ENCODE measurements around the gene MYRF. TPM values are rescaled to one million over a fixed set of nuclear protein-coding genes. Genes with fewer than 3 reads are reported as not detected.

MYRF gene
- total and polyA plus RNA-seq, 2 donors from 2014 or later: 6.0 to 36.3 TPM

DNA sequence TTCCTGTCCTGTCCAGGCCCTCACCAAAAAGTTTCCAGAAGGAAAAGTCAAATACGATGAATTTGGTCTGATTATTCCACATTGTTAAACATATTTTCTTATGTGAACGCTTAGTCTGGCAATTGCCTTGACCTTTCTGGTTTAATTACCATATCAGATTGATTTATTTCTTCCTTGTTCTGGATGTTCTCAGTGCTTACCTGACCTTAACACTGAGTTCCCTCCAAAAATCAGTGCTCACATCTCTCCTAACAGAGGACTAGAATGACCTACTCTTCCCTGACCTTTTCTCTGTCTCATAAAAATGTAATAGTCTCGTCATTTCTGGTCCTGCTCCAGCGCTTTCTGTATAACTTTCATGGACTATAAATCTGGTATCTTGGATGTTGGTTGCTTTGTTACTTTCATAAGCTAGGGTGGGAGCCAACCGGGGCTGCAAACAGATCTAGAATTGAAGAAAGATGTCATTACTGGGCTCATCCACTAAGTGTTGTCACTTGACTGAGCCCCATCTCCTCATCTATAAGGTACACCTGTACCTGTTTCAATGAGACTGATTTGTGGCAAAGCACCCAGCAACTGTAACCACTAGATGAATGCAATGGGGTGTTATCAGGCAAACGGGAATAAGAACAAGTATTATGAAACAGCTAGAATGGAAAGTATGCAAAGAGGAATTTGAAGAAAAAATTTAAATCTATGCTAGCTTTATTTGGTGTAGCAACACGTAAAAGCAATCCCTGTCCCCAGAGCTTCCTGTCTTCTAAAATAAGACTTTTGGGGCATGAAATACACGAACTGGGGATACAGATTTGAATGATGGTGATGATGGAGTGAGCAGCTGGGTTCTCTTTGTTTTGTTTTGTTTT is 78.0 kb downstream of the MYRF start:
- no peak for FAIRE-seq
- Histone ChIP-seq H3K4me3 (ENCODE audit: low read length in 3 of 3) (peak overlapping the region in 2 of 3 donors; percentile 15), H3K9ac (ENCODE audit: low read length in 3 of 3) (peak overlapping the region in 1 of 3 donors; percentile 8), H3K27me3 (ENCODE audit: control insufficient read depth, insufficient read depth, low read length) (no peaks in the 10 kb centered on the region), H3K9me3 (ENCODE audit: control insufficient read depth in 2 of 3, insufficient read depth in 1 of 3, low read length in 3 of 3) (no peaks in the 10 kb centered on the region), H3K27ac (ENCODE audit: low read depth in 2 of 2, low read length in 2 of 2) (peak overlapping the region; percentile 58 to 80), H3K36me3 (ENCODE audit: control insufficient read depth in 2 of 3, insufficient read depth in 3 of 3, low read length in 3 of 3) (no peaks in the 10 kb centered on the region), H3K4me1 (ENCODE audit: control insufficient read depth in 2 of 3, insufficient read depth in 2 of 3, low read depth in 1 of 3, low read length in 3 of 3) (peaks cover 0 to 32% (median 20%) of the 10 kb centered on the region in 3 donors)
- TF ChIP-seq CTCF (IDR thresholded peaks at IDR 0.05; ENCODE audit: borderline replicate concordance, extremely low read depth, insufficient read depth): no peak
- DNase-seq: peak in 2 of 5 donors; percentile 43 to 44
- intact Hi-C loops (cut with DNase I): no loop called here

DNA sequence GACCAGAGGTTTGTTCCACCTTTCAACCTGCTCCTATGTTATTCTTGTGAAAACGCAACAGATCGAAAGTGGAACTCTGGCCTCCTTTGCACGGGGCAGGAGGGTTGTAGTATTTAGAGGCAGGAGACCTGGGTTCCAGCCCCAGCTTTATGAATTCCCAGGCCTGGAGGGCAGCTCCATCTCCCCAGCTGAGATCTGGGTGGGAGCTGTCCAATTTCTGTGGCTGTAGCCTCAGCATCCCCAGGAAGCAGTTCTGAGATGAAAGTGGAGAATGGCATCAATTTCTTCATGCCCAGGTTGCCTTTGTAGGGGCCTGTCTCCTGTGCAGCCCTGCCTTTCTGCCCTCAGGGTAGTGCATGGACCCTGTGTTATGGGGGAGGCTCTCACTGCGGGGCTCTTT is 79.8 kb downstream of the MYRF start:
- Histone ChIP-seq H3K4me3 (ENCODE audit: low read length in 3 of 3) (no peak overlapping the region), H3K4me1 (ENCODE audit: control insufficient read depth in 2 of 3, insufficient read depth in 2 of 3, low read depth in 1 of 3, low read length in 3 of 3) (peaks cover 0 to 32% (median 20%) of the 10 kb centered on the region in 3 donors), H3K36me3 (ENCODE audit: control insufficient read depth in 2 of 3, insufficient read depth in 3 of 3, low read length in 3 of 3) (no peaks in the 10 kb centered on the region), H3K9ac (ENCODE audit: low read length in 3 of 3) (no peak overlapping the region), H3K9me3 (ENCODE audit: control insufficient read depth in 2 of 3, insufficient read depth in 1 of 3, low read length in 3 of 3) (no peaks in the 10 kb centered on the region), H3K27ac (ENCODE audit: low read depth in 2 of 2, low read length in 2 of 2) (no peak overlapping the region), H3K27me3 (ENCODE audit: control insufficient read depth, insufficient read depth, low read length) (no peaks in the 10 kb centered on the region)
- intact Hi-C loops (cut with DNase I): no loop called here
- TF ChIP-seq CTCF (IDR thresholded peaks at IDR 0.05; ENCODE audit: borderline replicate concordance, extremely low read depth, insufficient read depth): no peak
- no peak for FAIRE-seq
- DNase-seq: no peak

DNA sequence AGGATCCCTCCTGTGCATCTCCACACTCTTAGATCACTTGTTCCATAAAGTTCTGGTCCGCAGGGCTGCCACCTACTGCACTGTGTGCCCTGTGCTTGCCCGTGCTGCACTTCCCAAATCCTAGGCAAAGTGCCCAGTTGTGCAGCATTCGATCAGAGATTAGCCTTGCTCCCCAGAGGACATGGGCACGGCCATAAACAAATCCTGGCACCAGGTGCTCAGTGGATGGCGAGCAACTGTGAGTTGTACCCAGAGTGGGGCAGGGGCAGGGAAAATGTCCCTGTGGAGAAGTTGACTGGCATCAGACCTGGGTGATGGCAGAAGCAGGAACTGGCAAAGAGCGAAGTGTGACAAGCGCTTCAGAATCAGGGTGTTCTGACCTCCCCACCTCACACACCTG is 80.3 kb downstream of the MYRF start:
- Histone ChIP-seq H3K36me3 (ENCODE audit: control insufficient read depth in 2 of 3, insufficient read depth in 3 of 3, low read length in 3 of 3) (no peaks in the 10 kb centered on the region), H3K27me3 (ENCODE audit: control insufficient read depth, insufficient read depth, low read length) (no peaks in the 10 kb centered on the region), H3K4me1 (ENCODE audit: control insufficient read depth in 2 of 3, insufficient read depth in 2 of 3, low read depth in 1 of 3, low read length in 3 of 3) (peaks cover 0 to 32% (median 20%) of the 10 kb centered on the region in 3 donors), H3K9ac (ENCODE audit: low read length in 3 of 3) (no peak overlapping the region), H3K9me3 (ENCODE audit: control insufficient read depth in 2 of 3, insufficient read depth in 1 of 3, low read length in 3 of 3) (no peaks in the 10 kb centered on the region), H3K27ac (ENCODE audit: low read depth in 2 of 2, low read length in 2 of 2) (no peak overlapping the region), H3K4me3 (ENCODE audit: low read length in 3 of 3) (no peak overlapping the region)
- FAIRE-seq: no peak
- peak in 1 of 5 donors; percentile 48 for DNase-seq
- intact Hi-C loops (cut with DNase I): no loop called here
- no peak for TF ChIP-seq CTCF (IDR thresholded peaks at IDR 0.05; ENCODE audit: borderline replicate concordance, extremely low read depth, insufficient read depth)
